Ramos (cell line): ENCODE measurements around the gene TNFRSF8.

ENCODE experiments used
- in situ Hi-C: fragments of 300-500 bp; cut with MboI; formaldehyde crosslinking; loops from one replicate; pipeline ENCODE4 v1.14.3; 2022; ENCODE audit warnings: low sequenced_read_pairs; ENCODE audit not compliant: unreplicated experiment

The TNFRSF8 gene

DNA sequence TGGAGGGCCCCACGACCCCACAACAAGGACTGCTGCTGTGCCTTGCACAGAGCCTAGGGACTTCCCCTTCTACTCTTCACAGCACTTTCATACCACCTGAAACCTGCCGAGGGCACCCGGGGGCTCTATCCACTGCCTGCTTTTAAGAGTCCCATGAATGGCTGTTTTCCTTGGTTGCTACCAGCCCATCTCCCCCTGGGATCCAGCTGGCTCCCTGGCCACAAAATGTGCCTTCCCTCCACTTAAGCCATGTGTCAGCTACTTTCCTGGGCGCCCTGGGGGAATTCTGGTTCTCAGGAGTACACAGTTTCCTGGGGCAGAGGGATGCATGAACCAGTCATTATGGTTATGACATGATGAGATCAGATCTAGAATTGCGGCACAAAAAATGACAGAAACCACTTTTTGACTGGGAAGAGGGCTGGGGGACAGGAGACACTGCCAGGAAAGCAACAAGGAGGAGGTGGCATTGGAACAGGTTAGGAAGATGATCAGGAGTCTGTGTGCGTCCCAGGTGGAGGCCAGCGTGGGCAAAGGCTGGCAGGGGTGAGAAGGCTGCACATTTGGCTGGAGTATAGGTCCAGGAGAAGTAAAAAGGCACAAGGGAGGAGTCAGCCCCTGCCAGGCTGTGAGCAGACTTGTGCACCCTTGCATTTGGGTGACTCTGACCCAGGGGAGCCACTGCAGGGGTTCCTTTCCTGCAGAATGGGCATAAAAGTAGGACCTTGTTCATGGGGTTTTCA is 3.2 kb upstream of the TNFRSF8 start:
- in situ Hi-C loops, result no loop called here

DNA sequence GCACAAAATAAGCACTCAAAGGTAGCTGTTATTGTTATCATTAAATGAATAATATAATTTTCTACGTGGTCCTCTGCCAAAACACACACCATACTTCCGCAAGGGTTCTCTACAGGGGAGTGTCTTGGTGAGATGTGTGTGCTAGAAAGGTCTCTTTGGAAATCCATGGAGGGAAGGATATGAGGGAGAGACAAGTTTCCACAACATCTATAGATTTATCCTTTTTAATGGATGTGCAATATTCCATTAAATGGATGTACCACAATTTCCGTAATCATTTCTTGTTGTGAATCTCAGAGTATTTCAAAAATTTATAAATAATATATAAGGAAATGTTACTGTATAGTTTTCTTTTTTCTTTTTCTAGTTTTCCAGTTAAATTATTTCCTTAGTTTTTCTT is 2.6 kb upstream of the TNFRSF8 start:
- in situ Hi-C loops, result no loop called here

DNA sequence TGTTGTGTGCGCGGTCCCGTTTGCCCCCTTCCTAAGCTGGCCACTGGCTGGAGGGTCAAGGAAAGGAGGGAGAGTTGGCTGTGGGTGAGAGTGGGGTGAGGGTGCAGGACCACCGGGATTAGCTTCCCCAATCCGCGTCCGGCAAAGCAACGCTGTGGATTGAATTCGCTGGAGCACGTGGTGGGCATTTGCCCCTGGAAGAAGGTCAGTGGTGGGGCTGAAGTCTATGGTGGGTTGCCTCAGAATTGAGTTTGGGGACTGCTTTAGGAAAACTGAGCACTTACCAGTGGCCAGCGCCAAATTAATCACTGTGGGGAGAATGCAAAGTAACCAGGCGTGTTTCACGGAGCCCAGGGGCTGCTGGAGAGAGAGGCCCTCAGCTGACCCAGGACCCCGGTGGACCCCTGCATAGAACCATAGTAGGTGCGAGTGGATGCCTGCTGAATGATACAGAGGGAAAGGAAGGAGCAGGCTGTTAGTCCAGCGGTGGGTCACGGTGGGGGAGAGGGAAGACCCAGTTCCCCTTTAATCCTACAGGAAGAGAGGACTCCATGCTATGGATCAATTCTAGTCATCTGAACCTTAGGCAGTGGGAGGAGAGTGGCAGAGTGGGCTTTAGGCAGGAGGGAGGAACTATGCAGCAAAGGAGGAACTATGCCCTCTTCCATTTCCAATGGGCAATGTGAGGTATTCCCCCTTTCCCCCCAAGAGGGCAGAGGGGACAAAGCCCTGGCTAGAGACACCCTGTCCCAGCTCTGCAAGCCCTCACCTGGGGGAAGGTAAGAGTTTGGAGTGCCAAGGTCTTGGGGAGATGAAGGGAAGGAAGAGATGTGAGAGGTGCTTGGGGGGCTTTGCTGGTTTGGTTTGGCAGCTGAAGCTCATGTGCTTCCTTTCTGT is 1.2 kb downstream of the TNFRSF8 start:
- in situ Hi-C loops, result no loop called here

DNA sequence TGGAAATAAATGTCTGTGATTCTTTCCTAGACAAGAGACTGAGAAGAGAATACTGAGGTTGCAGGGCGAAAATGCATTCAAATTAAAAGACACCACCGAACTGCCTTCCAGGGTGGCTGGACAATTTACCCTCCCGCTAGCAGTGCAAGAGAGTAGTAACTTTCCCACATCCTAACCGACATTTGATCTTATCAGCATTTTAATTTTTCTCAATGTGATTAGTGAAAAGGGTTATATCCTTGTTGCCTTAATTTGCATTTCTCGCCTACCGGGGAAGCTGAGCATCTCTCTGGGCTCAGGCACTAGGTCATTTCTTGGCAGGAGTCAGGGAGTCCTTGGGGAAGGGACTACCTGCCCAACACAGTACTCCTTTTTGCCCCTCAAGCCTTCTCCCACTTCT is 2.8 kb downstream of the TNFRSF8 start:
- in situ Hi-C loops, result no loop called here

DNA sequence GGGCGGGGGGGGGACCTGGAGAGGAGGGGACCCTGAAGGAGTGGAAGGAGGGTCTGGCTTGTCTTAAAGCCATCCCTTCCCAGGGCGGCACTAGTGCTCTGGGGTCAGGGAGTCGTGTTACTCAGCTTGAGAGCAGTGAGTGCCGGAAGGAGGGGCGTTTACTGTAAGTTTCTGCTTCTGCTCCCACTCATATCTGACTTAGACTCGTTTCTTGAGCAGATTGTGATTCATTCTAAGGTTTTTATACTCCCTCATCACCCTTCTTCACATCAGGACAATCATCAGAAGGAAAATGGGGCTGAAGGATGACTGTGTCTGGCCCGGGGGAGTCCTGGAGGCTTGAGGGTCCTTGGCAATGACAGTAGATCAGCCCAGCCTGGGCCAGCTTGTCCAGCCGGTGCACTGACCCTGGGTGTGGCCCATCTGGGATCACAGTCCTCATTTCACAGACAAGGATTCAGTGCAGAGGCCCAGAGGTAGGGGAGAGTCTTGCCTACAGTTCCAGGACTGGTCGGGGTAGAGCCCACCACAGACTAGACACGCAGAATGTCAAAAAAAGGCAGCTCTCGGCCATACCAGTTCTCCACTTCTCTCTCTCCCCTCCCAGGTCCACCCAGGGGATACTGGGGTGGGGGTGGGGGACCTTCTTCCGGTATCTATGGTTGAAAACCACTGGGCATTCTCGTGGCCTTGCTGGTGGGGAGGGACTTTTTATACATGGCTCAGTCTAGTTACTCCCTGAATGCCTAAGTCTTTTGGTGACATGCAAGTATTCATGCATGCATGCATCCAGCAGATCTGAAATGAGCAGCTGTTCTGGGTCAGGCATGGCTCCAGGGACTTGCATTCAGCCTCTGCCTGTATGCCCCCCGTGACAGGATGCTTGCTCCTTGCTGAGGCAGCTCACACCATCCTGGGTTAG is 5.1 kb downstream of the TNFRSF8 start:
- in situ Hi-C loops, result no loop called here

- in situ Hi-C loops, result no loop called here
Observed at GRCh38 chr1:12069623-12070244, 6.6 kb downstream of the TNFRSF8 start.

GRCh38 chr1:12071892-12072291 is 8.8 kb downstream of the TNFRSF8 start:
- in situ Hi-C loops, result no loop called here

GRCh38 chr1:12072741-12073140 is 9.6 kb downstream of the TNFRSF8 start:
- in situ Hi-C loops, result no loop called here

GRCh38 chr1:12073796-12074195 is 10.7 kb downstream of the TNFRSF8 start:
- in situ Hi-C loops, result no loop called here

- in situ Hi-C loops, result no loop called here
Observed at GRCh38 chr1:12075195-12076114, 12.4 kb downstream of the TNFRSF8 start.

GRCh38 chr1:12076425-12077005 is 13.4 kb downstream of the TNFRSF8 start:
- in situ Hi-C loops, result no loop called here

DNA sequence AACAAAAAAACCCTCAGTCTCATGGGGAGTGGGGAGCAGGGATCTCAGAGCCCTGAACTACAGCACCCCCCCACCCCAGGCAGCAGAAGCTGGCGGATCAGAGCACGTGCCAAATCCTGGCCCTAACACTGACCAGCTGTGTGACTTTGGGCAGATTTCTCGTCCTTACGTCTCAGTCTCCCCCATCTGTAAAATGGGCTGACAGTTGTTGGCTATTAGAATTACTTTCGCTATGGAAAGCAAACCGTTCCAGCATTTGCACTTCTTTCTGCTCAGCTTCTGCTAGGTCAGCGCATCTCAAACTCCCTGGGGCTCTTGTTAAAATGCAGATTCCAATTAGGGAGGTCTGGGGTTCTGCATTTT is 15.5 kb downstream of the TNFRSF8 start:
- in situ Hi-C loops, result no loop called here

DNA sequence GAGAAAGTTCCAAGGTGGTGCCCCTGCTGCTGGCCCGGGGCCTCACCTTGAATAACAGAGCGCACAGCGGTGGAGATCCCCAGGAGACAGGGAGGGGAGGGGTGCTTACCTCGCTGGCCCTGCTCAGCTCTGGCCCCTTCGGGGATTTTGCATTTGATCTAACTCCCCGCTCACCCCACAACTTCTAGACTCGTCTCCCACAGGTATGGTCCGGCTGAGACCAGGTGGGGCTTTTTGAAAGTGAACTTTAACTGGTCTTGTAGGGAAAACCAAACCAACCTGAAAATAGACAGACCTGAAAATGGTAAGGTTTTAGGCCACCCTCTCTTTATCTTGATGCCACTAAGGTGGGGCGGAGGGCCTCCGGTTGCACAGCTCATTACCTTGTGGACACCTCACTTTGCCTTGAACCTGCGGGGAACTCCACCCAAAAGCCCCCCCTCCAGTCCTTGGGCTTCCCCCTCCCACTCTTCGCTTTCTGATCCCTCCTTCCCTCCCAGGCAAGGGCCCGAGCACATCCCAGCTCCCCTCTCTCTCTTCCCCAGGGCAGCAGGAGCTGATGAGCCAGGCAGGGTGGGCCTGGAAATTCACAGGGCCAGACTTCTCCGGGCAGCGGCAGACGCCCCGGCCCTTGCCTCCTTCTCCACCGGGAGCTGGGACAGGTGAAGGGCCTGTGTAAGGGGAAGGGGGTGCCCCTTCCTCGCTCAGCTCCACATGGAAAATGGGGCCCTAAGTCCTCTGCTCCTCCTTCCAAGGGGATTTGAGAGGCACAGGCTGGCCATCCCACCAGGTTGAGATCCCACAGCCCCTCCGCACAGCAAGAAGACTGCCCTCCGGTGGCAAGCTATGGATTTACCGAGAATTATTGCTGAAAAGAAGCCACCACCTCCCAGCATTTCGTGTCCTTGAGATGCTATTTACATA is 16.1 kb downstream of the TNFRSF8 start:
- in situ Hi-C loops, result no loop called here

DNA sequence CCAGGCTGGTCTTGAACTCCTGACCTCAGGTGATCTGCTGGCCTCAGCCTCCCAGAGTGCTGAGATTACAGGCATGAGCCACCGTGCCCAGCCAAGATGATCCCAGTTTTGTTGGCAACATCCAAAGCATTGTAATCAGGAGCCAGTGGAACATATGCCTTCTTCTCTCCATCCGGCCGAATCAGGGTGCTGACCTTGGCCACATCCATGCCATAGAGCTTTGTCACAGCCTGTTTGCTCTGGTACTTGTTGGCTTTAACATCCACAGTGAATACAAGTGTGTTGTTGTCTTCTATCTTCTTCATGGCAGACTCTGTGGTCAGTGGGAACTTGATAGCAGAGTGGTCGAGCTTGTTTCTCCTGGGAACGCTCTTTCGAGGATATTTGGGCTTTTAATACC is 17.1 kb downstream of the TNFRSF8 start:
- in situ Hi-C loops, result no loop called here

DNA sequence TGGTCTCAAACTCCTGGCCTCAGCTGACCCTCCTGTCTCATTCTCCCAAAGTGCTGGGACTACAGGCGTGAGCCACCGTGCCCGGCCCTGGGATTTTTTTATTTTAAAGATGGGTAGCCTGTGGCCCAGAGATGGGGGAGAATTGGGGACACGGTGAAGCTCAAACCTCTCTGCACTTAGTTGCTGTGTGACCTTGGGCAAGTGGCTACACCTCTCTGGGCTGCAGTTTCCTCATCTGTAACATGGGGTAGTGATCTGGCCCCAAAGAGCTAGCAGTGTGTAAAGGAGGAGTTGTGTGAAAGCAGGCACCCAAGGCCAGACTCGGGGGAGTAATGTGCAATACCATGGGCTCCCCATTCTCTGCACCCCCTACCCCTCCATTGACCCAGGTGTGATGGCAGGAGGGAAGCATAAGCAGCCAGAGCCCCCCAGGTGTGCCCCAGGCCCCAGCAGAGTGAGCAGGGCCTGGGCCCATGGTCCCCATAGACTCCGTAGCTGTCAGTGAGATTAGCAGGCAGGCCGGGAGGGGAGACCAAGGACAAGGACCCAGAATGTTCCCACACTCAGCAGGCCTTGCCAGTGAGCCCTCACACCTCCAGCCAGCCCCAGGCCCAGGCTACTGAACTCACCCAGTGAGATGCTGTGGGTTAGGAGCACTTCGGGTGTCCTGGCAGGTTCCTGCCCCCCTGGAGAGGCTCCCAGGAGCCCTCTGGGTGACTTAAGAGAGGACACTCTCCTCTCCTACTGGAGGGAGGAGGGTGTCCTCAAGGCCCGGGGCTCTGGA is 17.9 kb downstream of the TNFRSF8 start:
- in situ Hi-C loops, result no loop called here

DNA sequence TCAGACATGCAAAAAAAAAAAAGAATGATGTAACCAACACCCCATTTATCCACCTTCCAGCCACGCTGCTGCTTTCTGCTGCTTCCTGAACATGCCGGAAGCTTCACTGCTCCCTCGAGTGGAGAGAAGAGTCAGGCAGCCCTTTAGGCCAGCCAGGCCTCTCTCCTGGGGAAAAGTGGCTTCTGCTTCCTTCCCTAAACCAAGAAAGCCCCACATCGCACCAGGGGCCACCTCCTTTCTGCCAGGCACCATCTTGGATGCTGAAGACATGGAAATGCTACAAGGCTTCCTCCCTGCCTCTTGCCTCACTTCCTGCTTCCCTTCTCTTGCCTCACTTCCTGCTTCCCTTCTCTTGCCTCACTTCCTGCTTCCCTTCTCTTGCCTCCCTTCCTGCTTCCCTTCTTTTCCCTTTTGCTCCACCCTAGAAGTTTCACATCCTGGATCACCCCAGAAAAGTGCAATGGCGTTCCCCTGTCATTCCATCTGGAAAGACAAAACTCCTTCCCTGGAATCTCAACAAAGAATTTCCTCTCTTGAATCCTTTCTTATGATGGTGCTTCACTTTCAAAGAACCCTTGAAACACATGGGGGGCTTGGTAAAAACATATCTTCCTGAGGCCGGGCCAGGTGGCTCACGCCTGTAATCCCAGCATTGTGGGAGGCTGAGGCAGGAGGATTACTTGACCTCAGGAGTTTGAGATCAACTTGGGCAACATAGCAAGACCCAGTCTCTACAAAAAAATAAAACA is 18.7 kb downstream of the TNFRSF8 start:
- in situ Hi-C loops, result no loop called here
